Stomach (tissue), 9 donors: ENCODE measurements around the gene PRKN. TPM values are rescaled to one million over a fixed set of nuclear protein-coding genes. Genes with fewer than 3 reads are reported as not detected.

Experiments
- DNase-seq, 2 donors: peaks; one replicate each; pipeline versions ENCODE4 v3.0.0 to v3.0.0-alpha.2; 2013 to 2019
- H3K27ac ChIP-seq, 5 donors: fragments of 200-600 bp in 4 of 5; sonication (generic) in 4 of 5; one replicate each; pipeline ENCODE4 v1.5.1; 2013 to 2019; ENCODE audit warnings: mild to moderate bottlenecking in 1 of 5, moderate library complexity in 1 of 5
- H3K27me3 ChIP-seq, 3 donors: fragments of 200-600 bp; sonication (generic); one replicate each; pipeline ENCODE4 v1.5.1; 2017 to 2019; ENCODE audit warnings: mixed run types in 1 of 3
- H3K36me3 ChIP-seq, 4 donors: fragments of 200-600 bp; sonication (generic); 1 replicate in 3 of 4; 2 replicates in 1 of 4; pipeline ENCODE4 v1.5.1; 2016 to 2019
- H3K4me1 ChIP-seq, 4 donors: fragments of 200-600 bp; sonication (generic); one replicate each; pipeline ENCODE4 v1.5.1; 2016 to 2019
- H3K4me3 ChIP-seq, 4 donors: fragments of 200-600 bp; sonication (generic) in 3 of 4; one replicate each; pipeline ENCODE4 v1.5.1; 2016 to 2019; ENCODE audit warnings: mild to moderate bottlenecking in 1 of 4
- H3K9me3 ChIP-seq, 4 donors: fragments of 200-600 bp; sonication (generic); one replicate each; pipeline ENCODE4 v1.5.1; 2016 to 2019
- EP300 ChIP-seq: sonication (generic); formaldehyde crosslinking; IDR thresholded peaks from one replicate; pipeline ENCODE4 v1.6.1; 2017; ENCODE audit warnings: antibody characterized with exemption
- POLR2A ChIP-seq, 4 donors: fragments of 450-650 bp; IDR thresholded peaks; one replicate each; pipeline ENCODE4 v1.6.1; 2016; ENCODE audit warnings: antibody characterized with exemption in 4 of 4, control low read depth in 2 of 4, mild to moderate bottlenecking in 1 of 4, moderate library complexity in 1 of 4
- POLR2AphosphoS5 ChIP-seq, 3 donors: sonication (generic); formaldehyde crosslinking; IDR thresholded peaks; one replicate each; pipeline ENCODE4 v1.6.1; 2016; ENCODE audit warnings: antibody characterized with exemption in 3 of 3
- WGBS, 5 donors: extraction: QIAGEN DNeasy Blood & Tissue Kit in 3 of 5; methylation state at CpG; one replicate each; pipeline versions ENCODE4 v1.1.5 to v1.1.7; 2013 to 2018; 5-methylcytosine and 5-hydroxymethylcytosine counted together
- intact Hi-C: fragments of 100-400 bp; cut with DNase I; formaldehyde crosslinking; loops from one replicate; pipeline ENCODE4 v1.15.1; 2023; ENCODE audit warnings: low total_unique reads
- polyA plus RNA-seq, 3 donors: library from polyadenylated mRNA; stranded (reverse); fragments of 200-250 nt; gene quantifications; one replicate each; pipeline ENCODE4 v1.2.3, GENCODE V29; 2013
- total RNA-seq, 5 donors: library from RNA; depleted of rRNA; stranded (reverse); fragments of >200 nt; gene quantifications; one replicate each; pipeline versions ENCODE4 v1.1.0 to v1.2.3, GENCODE V29; 2014 to 2016
- TF ChIP-seq, protein P1 (sequence below), 7 experiments: fragments of 450-650 bp in 4 of 7; fragments of 200-600 bp in 3 of 7; sonication (generic) in 3 of 7; IDR thresholded peaks; one replicate each; pipeline ENCODE4 v1.5.1; 2016 to 2019; ENCODE audit warnings: antibody characterized with exemption in 7 of 7, control low read depth in 2 of 7, mild to moderate bottlenecking in 1 of 7
- donor health status: healthy with polysubstance abuse.
- donor health status: Bipolar disorder and iron deficiency.
- donor health status: healthy.

Gene PRKN
- total and polyA plus RNA-seq, 8 donors, result 0.68 to 19.8 (median 9.5) TPM

DNA sequence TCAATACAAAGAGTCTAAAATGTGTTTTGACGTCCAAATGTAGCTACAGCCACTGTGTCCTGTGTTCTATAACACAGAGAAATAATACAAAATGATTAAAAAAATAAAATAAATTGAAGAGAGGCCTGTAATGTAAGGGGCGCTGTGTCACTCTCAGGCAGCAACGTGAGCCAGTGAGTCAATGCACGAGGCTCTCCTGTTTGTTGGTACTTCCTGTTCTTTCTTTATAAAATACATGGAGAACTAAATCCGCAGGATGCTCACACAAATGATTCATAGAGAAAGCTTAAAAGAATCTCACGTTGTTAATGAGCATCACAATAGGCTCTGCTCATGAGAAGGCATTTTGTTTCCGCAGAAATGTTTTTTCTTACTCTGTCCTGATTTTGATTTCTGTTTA, 818.7 kb downstream of the PRKN start:
- no peaks in the 10 kb centered on the region for H3K4me1 ChIP-seq

DNA sequence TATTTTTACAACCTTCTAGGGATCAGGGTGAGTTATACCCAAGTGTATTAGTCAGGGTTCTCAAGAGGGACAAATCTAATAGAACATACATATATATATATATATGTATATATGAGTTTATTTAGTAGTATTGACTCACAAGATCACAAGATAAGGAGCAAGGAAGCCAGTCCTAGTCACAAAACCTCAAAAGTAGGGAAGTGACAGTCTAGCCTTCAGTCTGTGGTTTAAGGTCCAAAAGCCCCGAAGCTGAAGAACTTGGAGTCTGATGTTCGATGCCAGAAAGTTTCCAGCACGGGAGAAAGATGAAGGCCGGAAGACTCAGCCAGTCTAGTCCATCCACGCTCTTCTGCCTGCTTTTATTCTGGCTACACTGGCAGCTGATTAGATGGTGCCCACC, 821.0 kb downstream of the PRKN start:
- WGBS, 5 donors, result 83 to 89% (median 88%) methylated on average over 5 of the region's 5 CpGs
- TF ChIP-seq POLR2A (IDR thresholded peaks at IDR 0.05) (no peak), POLR2AphosphoS5 (IDR thresholded peaks at IDR 0.05) (no peak), EP300 (no peak)
- TF ChIP-seq, protein P1, sequence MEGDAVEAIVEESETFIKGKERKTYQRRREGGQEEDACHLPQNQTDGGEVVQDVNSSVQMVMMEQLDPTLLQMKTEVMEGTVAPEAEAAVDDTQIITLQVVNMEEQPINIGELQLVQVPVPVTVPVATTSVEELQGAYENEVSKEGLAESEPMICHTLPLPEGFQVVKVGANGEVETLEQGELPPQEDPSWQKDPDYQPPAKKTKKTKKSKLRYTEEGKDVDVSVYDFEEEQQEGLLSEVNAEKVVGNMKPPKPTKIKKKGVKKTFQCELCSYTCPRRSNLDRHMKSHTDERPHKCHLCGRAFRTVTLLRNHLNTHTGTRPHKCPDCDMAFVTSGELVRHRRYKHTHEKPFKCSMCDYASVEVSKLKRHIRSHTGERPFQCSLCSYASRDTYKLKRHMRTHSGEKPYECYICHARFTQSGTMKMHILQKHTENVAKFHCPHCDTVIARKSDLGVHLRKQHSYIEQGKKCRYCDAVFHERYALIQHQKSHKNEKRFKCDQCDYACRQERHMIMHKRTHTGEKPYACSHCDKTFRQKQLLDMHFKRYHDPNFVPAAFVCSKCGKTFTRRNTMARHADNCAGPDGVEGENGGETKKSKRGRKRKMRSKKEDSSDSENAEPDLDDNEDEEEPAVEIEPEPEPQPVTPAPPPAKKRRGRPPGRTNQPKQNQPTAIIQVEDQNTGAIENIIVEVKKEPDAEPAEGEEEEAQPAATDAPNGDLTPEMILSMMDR (IDR thresholded peaks at IDR 0.05), result no peak
- no peak overlapping the region for H3K4me3 ChIP-seq
- DNase-seq, result no peak
- H3K27me3 ChIP-seq, result no peaks in the 10 kb centered on the region
- H3K9me3 ChIP-seq, result no peaks in the 10 kb centered on the region
- H3K36me3 ChIP-seq, result no peaks in the 10 kb centered on the region
- no peaks in the 10 kb centered on the region for H3K4me1 ChIP-seq
- no peak overlapping the region for H3K27ac ChIP-seq
- intact Hi-C loops, result no loop called here

More for the DNA sequence above, 818.7 kb downstream of the PRKN start:
- 68 to 79% (median 75%) methylated on average over 7 of the region's 7 CpGs for WGBS, 5 donors
- Histone ChIP-seq H3K27ac (no peak overlapping the region), H3K4me3 (no peak overlapping the region), H3K27me3 (no peaks in the 10 kb centered on the region), H3K36me3 (no peaks in the 10 kb centered on the region), H3K9me3 (no peaks in the 10 kb centered on the region)
- intact Hi-C loops, result no loop called here
- DNase-seq, result no peak
- TF ChIP-seq POLR2AphosphoS5 (IDR thresholded peaks at IDR 0.05), result no peak
- TF ChIP-seq POLR2A (IDR thresholded peaks at IDR 0.05), result no peak
- TF ChIP-seq, protein P1 (IDR thresholded peaks at IDR 0.05), result no peak
- TF ChIP-seq EP300, result no peak

DNA sequence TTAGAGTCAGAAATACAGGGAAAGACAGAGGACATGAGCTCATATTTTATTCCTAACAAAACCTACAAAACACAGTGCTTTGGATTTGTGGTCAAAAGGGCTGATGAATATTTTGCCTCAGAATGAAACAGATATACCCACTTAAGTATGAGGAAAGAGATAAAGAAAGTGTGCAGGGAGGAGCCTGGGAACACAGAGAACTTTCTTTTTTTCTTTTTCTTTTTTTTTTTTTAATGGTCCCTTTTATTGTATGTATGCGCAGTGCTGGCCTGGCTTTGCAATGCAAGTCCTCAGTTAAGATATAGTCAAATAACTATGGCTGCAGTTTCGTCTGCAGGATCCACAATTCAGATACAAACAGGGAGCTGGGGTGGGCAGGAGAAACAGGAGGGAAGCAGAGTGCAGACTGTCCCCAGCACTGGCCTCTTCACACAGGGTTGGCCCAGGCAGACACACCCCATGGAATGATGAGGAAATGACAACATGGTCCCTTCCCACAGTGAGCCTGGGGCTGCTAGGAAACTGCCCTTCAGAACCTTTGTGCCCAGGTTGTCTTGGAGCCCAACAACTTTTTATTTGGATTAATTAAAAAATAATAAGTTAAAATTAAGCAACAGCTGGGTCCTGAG, 823.9 kb downstream of the PRKN start:
- Histone ChIP-seq H3K36me3 (no peaks in the 10 kb centered on the region), H3K4me1 (no peaks in the 10 kb centered on the region), H3K27me3 (no peaks in the 10 kb centered on the region), H3K4me3 (no peak overlapping the region), H3K27ac (no peak overlapping the region), H3K9me3 (no peaks in the 10 kb centered on the region)
- DNase-seq, result no peak
- 61 to 92% (median 84%) methylated on average over 2 of the region's 2 CpGs for WGBS, 5 donors
- intact Hi-C loops, result no loop called here
- TF ChIP-seq, protein P1 (IDR thresholded peaks at IDR 0.05), result no peak
- no peak for TF ChIP-seq POLR2A (IDR thresholded peaks at IDR 0.05)
- TF ChIP-seq EP300, result no peak
- TF ChIP-seq POLR2AphosphoS5 (IDR thresholded peaks at IDR 0.05), result no peak

DNA sequence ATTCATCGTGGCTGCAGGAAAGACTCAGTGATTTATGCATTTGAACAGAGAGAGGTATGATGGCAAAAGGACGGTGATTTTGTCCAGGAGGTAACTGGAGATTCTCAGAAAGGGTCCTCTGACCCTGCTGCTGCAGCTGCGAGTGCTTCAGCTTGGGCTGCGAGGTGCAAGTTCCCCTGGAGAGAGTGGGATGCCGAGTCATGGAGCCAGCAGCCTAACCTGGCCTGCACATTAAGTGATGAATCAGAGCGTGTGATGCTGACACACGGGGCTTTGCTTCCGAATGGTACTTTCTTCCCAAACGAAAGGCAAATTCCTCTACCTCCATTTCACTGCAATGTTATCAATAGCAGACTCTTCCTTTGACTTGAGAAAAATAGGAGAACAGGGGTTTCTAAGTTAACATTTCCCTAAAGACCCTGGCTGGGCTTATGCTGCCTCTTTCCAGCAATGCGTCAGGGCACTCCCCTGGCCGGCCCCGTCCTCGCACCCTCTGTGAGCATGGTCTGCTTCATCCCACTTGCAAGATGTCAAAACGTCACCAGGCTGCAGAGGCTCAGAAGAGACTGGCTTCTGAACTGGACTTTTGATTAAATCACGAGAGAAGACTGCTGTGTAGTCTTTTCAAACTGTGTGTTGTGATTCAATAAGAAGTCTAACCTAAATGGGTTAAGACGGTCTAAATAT, 825.7 kb downstream of the PRKN start:
- TF ChIP-seq POLR2AphosphoS5 (IDR thresholded peaks at IDR 0.05), result no peak
- TF ChIP-seq, protein P1 (IDR thresholded peaks at IDR 0.05), result no peak
- TF ChIP-seq EP300, result no peak
- no peak for TF ChIP-seq POLR2A (IDR thresholded peaks at IDR 0.05)
- WGBS, 5 donors, result 63 to 69% (median 63%) methylated on average over 16 of the region's 16 CpGs
- Histone ChIP-seq H3K27me3 (no peaks in the 10 kb centered on the region), H3K9me3 (no peaks in the 10 kb centered on the region), H3K4me1 (no peaks in the 10 kb centered on the region), H3K36me3 (no peaks in the 10 kb centered on the region), H3K4me3 (no peak overlapping the region), H3K27ac (no peak overlapping the region)
- intact Hi-C loops, result no loop called here
- DNase-seq, result no peak
